SIG-M5 treated with dmso at 0.1 percent for 504 hours (cell line): ENCODE measurements around the gene EFCAB10.
"Not testable (repeated sequence)": the region's sequence is repeated elsewhere in the genome, so short reads cannot be mapped to it uniquely, and the experiment has no call there.

Experiments
- DNase-seq: peaks from one replicate; lab custom pipeline; 2025; ENCODE audit not compliant: unreplicated experiment; lab: John Stamatoyannopoulos, UW

Gene EFCAB10

GRCh38 chr7:105531792-105532671, 49.3 kb downstream of the EFCAB10 start, which contains the start of gene RINT1:
RINT1 (plus strand) TSS chr7:105532201; CDS start chr7:105532316, 115 bp downstream.
- peak; percentile 95 for DNase-seq

GRCh38 chr7:105530546-105530945, 50.7 kb downstream of the EFCAB10 start:
- no peak for DNase-seq

- DNase-seq: no peak
These were observed 51.2 kb downstream of the EFCAB10 start for GRCh38 chr7:105530126-105530525.

- not testable (repeated sequence) for DNase-seq
These were observed 53.6 kb downstream of the EFCAB10 start for GRCh38 chr7:105527737-105528136.

- DNase-seq: peak; percentile 42
These were observed 56.5 kb downstream of the EFCAB10 start for GRCh38 chr7:105524840-105525239.

GRCh38 chr7:105524423-105524822, 56.9 kb downstream of the EFCAB10 start:
- not testable (repeated sequence) for DNase-seq

- peak; percentile 85 for DNase-seq
These were observed 59.4 kb downstream of the EFCAB10 start, which contains the start of gene PUS7 for GRCh38 chr7:105521717-105522463. PUS7 (minus strand) TSS chr7:105522271; CDS start chr7:105508512, 13,759 bp downstream.

- peak; percentile 45 for DNase-seq
These were observed 60.1 kb downstream of the EFCAB10 start for GRCh38 chr7:105521027-105521716.

- DNase-seq: not testable (repeated sequence)
These were observed 60.7 kb downstream of the EFCAB10 start for GRCh38 chr7:105520620-105521019.

- DNase-seq: no peak
These were observed 61.9 kb downstream of the EFCAB10 start for GRCh38 chr7:105519353-105519752.

- DNase-seq: not testable (repeated sequence)
These were observed 65.7 kb downstream of the EFCAB10 start for GRCh38 chr7:105515610-105516009.
